NCI-H1930 (cell line): ENCODE results near the gene UTS2R.

Experiments used
- DNase-seq, 2 experiments: peaks; one replicate each; lab custom pipeline; 2025; lab: John Stamatoyannopoulos, UW

UTS2R gene

DNA sequence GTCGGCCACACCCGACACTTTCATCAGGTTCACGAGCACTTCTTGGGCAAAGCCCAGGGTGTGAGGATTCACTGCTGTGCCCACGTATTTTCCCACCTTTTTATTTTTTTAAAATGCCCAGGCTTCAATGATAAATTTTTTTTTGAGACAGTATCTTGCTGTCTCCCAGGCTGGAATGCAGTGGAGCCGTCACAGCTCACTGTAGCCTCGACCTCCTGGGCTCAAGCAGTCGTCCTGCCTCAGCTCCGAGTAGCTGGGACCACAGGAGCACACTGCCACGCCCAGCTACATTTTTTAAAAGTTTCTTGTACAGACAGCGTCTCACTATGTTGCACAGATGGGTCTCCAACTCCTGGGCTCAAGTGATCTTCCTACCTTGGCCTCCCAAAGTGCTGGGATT is 17.8 kb downstream of the UTS2R start:
- no peak for DNase-seq

DNA sequence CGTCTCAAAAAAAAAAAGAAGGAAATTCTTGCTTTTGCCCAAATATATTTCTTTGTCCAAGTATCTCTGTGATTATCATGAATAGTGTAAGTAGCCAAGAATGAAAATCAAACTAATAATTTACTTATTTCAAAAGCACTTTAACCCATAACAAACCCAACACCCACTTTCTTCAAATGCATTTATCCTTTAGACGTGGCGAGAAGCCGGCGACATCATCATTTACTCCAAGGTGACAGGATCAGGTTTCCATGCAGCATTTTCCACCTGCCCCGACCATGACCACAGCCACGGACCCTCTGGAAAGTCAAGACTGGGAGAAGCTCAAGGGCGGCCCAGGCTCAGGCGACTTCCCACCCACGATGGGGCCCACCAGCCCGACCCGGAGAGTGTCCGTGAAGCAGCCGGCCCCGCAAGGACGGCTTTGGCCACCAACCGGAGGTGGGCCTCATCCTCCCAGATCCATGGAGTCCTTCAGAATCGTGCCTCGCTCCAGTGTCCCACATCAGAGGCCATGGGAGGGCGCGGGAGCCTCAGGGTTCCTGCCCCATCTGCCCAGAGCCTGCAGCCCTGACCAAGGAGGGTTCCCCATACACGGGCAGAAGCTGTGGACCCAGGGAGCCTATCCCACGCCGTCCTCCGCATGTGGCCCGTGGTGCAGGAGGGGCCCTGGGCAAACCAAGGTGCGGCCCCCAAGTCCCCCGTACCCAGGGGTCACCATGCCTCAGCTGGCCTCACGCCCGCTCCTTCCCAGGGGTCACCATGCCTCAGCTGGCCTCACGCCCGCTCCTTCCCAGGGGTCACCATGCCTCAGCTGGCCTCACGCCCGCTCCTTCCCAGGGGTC is 18.7 kb downstream of the UTS2R start:
- DNase-seq, result no peak

DNA sequence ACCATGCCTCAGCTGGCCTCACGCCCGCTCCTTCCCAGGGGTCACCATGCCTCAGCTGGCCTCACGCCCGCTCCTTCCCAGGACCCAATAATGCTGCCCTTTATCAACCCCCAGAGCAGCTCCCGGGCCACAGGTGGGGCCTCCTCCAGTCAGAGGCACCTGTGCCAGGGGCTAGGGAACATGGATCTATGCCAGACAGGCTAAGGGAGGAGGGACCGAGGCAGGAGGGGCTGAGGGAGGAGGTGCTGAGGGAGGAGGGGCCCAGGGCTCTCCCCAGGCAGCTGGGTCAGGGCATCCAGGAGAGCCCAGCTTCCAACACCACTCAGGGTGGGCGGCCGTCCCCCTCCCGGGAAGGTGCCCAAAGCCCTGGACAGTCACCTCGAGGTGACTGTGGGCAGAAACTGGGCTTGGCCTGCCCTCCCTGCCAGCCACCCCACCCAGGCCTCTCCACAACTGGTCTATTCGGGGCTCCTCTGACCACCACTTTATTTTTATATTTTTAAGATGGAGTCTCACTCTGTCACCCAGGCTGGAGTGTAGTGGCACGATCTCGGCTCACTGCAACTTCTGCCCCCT is 19.4 kb downstream of the UTS2R start:
- no peak for DNase-seq

DNA sequence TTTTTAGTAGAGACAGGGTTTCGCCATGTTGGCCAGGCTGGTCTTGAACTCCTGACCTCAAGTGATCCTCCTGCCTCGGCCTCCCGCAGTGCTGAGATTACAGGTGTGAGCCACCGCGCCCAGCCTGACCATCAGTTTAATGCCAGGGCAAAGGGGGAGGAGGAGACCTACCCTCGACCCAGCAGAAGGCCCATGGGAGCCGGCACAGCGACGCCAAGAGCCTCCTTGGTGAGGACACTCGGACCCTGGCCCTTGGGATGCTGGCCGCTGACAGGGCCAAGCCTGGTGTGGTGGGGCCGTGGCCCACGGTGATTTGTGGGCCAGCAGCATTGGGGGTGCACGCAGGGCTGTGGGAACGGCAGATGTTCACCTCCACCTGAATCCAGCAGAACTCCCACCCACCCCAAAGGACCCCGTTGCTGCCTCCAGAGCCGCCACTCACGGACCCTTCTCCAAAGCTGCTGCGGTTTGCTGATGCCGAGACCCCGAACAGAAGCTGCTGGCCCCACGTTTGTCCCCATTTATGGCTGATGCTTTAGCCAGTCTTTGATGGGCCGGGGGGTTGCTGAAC is 20.0 kb downstream of the UTS2R start:
- DNase-seq, result no peak

DNA sequence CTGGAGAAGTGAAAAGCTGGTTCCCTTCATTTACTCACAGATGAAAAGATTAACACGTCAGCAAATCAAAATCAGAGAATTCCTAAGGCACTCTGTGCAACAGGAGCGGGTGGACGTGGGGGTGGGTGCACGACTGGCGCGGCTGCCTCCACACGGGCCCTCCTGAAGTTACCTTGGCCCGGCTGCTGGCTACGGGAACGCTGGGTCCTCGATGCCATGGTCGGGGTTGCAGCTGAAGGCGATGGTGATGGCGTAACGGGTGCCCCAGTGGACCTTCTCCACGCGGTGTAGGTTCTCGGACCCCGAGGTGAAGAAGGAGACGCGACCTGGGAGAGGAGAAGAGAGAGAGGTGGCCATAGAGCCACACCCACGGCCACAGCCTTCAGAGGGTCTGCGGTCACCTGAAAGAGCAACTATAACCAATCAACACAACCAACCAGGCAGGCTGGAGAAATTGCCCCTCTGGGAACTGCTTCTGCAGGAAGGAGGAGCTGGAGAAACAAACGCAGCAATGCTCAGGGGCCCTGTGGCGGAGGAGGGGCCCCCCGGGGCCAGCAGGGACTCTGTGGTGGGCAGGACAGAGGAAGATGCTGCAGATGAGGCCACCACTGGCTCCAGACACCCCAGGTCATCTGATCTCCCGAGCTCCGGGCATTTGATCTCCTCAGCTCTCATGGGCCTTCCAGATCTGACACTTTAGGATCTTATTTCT is 20.8 kb downstream of the UTS2R start:
- DNase-seq, result no peak

DNA sequence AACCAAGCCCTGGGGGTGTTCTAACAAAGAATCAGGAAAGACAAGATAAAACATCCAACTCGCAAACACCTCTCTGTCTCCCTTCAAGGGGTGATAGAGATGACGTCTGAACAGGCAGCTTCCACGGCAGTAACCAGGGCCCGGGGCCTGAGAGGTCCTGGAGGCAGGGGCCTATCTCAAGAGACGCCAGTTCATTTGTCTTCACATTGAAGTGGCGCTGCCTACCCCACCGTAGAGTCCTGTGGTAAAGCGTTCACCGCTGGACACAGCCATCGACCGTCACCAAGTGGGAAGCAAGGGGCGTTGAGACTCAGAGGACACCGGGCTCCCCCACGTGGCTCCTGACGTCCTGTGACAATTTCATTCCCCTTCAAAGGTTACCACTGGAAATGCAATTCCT is 21.4 kb downstream of the UTS2R start:
- DNase-seq, result no peak

DNA sequence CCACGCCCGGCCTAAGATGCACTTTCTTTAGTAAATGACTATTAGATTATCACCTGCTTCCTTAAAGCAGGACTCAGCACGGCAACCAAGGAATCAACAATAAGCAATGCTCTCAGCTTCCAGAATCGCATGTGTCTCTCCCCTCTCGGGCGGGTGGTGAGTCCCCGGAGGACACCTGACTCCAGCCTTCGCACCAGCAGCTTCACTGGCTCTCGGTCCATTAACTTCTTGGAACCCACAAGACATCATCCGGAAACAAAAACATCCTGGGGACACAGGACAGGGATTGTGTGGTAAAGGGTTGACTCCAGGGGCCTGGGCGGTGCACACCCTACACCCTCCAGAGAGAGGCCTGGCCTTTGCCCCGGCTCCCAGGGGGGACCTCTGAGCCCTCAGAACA is 22.7 kb downstream of the UTS2R start:
- DNase-seq, result no peak

DNA sequence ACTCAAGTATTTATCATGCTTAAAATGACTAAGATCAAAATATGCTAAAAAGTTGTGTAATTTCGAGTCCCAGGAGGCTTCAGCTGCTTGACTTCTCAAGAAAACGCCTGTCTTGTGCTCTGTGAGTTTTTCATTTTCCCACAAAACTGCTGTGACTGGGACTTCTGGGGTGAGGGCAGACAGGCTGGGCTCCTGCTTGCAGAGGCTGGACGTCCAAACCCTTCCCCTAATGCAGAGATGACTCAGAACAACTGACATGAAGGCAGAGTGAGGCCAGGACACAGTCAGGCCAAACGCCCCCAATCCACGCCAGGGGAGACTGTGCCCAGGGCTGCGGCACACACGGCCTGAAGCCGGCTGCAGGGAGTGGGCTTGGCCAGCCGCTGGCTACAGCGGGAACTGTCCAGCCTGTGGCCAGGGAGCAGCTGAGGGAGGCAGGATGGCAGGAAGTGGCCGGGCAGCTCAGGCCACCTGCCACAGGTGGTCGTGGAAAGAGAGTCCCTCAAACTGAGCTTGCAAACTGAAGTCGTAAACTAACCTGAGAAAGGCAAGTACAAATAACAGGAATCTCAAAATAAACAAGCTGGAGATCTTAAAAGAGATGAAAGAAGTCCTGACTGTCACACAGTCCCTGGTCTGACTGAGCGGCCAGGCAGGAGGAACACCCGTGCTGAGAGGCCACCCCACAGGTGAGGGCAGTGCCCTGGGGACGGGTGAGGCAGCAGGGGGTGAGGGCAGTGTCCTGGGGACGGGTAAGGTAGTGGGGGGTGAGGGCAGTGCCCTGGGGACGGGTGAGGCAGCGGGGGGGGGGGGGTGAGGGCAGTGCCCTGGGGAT is 25.3 kb downstream of the UTS2R start:
- DNase-seq, result no peak

DNA sequence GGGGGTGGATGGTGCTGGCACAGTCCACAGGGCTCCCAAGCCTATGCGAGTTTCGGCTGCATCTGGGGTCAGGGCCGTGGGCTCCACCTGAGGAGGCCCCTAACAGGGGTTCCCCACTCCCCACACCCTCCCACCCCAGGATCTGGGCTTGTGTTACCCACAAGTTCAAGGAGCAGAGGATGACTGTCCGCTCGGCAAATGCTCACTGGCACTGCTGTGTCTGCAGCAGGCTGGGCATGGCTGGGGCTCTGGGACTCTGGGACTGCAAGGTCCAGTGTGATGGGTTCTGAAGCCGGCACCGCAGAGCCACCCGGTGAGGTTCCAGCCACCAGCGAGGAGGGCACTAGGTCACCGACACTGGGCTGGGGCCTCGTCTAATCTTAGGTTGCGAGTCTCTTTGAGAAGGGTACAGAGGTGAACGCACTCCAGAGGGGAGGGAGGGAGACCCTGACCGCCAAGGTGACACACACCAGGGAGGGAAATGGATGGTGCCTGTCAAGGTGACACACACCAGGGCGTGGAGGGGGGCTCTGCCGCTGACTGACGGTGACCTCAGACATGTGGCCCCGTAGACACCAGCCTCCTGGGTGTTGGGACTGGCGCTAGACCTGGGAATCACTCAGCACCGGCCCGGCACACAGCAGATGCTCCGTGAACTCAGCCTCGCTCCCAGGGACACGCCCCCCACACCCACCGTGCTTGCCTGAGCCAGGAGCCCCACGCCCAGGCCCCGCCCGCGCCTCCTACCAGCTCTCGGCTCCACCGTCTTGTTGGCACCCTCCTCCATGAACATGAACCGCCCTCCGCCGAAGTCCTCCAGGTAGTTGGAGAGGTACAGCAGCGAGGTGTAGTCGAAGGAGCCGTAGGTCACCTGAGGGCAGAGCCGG is 26.1 kb downstream of the UTS2R start:
- no peak for DNase-seq

DNA sequence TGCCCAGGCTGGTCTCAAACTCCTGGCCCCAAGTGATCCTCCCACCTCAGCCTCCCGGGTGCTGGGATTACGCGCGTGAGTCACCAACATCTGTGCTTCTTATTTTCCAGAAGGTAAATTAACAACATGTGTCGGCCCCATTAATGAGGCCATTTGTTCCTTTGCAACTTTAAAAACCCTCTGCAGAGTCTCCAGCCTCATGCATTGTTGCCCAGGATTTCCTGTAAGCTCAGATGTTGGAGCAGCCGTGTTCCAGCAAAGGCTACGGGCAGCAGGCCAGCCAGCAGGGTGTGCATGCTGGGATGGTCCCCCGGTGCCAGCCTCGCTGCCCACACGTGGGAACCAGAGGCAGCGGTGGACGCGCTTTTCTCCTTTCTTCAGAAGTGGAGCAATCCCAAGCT is 27.5 kb downstream of the UTS2R start:
- no peak for DNase-seq

DNA sequence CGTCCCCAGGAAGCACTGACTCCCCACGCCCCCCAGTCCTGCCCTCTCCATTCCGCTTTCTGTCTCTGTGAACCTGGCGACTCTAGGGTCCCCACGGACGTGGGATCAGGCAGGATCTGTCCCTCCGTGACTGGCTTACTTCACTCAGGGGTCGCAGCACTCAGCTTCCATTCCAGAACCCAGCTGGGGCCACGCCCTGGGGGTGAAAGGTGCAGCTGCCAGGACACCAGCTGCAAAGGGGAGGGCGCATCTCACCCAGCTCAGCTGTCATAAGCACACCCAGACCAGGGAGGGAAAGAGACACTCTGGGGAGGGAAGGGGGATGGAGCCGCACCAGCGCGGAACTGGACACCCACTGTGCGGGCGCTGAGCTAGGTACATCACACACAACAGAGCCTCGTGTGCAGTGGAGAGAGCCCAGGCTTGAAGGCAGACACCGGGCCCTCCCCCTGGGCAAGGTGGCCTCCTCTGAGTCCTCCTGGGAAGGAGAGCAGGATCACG is 28.1 kb downstream of the UTS2R start:
- DNase-seq, result no peak

DNA sequence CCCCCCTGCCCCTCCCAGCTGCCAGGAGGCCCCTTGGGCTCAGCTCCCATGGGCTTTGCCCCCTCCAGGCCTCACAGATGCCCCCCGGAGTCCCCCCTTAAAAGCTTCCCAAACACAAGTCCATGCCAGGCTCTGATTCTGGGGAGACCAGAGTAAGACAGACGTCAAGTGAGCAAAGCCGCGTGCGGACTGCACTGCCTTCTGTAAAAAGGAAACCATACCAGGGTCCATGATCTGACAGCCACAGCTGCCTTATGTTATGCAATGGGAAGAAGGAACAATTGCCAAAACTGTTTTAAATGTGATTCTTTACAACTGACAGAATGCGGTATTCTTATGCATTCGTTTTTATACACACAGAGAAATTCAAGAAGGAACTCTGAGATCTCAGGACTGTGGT is 28.6 kb downstream of the UTS2R start:
- no peak for DNase-seq

DNA sequence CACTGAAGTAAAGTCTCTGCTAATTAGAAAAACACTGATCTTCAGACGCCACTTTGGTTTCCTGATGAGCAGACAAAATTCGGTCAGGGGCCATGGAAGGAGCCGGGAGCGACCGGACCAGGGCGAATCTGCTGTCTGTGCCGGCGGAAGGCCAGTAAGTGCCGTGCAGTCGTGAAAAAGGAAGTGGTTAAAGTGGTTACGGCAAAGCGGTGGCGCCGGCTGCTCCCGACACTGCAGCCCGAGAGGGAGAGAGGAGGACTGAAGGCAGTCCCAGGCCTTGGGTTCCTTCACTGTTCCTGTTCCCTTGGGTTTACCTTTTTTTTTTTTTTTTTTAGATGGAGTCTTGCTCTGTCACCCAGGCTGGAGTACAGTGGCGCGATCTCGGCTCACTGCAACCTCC is 29.3 kb downstream of the UTS2R start:
- no peak for DNase-seq

DNA sequence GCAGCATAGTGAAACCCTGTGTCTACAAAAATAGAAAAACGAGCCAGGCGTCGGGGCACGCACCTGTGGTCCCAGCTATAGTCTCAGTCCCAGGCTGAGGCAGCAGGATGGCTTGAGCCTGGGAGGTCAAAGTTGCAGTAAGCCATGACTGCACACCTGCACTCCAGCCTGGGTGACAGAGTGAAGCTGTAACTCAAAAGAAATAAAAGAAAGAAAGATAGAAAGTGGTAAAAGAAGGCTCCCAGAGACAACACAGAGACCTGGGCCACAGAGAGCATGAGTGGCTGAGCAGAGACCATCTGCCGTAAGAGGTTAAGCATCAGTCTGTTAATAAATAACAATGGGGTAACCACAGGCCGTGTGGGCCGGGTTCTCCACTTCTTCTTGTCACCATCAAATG is 31.3 kb downstream of the UTS2R start:
- DNase-seq, result no peak

DNA sequence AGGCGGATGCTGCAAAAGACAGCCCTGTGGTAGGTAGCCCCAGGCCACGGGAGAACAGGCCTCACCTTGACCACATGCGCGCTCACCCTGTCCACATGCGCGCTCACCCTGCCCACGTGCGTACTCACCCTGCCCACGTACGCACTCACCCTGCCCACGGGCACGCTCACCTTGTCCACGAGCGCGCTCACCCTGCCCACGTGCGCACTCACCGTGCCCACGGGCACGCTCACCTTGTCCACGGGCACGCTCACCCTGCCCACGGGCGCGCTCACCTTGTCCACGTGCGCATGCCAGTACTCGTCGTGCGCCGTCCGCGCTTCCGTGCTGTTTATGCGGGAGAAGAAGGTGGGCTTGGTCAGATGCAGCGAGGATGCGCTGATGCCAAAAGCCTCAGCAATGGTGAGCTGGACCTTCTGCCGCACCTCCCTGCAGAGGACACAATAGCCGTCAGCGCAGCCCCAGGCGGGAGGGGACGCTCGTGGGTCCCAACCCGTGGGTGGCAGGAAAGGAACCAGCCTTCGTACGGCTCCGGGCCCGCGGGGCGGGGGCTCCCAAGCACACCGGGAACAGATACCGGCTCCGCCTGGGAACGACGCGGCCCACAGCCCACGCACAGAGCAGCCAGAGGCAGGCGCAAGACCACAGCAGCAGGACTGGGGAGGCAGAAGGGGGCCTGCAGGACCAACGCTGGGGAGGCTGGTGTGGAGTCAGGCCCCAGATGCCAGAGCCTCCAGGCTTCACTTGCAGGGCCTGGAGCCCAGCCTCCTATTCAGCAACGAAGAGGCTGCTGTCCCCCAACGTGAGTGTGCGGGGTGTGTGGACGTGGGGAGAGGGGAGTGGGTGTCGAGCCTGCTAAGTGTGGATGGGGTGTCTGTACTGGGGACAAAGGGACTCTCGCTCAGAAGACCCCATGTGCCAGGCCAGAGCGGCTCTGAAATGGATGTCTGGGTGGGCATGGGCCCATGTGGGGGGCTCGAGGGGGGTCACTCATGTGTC is 32.4 kb downstream of the UTS2R start:
- no peak for DNase-seq

DNA sequence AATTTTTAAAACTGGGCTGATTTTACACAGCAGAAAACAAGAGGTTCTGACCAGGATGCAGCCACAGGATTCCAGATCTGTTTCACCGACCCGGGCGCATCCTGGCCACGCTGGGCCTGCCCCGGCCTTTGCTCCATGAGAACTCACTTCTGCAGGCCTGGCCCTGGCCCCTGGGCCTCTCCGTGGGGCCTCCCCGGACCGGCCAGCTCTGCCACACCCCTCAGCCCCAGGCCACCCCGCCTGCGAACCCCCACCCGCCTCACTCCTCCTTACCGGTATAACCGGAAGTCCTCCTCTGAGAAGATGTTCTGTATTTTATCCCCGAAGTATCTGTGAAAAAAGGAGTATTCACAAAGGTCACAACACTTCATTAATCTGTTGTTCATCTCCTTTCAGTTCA is 33.5 kb downstream of the UTS2R start:
- no peak for DNase-seq

DNA sequence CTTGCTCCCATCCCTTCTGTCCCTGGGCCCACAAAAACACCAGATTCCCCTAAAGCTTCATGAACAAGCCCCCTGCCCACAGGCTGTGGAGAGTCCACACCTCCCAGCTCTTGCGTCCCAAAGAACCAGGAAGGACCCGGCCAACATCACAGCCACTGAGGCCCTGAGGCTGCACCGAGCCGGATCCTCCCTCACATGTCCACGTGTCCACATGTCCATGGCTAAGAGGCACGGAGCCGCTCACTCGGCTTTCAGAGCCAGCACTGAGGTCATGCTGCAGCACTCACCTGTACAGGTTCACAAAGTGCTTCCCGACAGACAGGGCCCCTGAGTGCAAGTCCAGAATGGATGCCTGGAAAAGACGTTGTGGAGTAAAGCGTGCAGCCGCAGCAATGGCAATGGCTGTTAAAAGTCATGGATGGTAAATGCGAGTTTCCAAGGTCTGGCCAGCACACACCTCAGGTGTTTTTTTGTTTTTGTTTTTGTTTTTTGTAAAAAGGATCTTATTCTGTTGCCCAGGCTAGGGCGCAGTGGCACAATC is 34.6 kb downstream of the UTS2R start:
- DNase-seq, result no peak

DNA sequence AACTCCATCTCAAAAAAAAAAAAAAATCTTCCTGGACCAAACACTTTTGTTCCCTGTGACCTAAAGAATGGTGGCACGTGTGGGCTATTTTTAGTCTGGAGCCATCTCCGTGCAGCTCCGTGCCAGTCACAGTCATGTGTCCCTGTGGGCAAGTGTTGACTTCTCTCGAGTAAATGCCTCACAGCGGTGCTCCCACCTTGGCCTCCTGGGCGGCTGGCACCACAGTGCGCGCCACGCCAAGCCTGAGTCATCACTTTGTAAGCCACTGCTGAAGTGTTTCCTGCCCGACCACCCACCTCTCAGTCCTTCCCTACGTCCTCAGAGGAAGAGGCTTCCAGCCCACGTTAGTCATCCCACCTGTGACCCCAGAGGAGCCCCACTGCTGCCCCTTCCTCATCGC is 35.7 kb downstream of the UTS2R start:
- no peak for DNase-seq

DNA sequence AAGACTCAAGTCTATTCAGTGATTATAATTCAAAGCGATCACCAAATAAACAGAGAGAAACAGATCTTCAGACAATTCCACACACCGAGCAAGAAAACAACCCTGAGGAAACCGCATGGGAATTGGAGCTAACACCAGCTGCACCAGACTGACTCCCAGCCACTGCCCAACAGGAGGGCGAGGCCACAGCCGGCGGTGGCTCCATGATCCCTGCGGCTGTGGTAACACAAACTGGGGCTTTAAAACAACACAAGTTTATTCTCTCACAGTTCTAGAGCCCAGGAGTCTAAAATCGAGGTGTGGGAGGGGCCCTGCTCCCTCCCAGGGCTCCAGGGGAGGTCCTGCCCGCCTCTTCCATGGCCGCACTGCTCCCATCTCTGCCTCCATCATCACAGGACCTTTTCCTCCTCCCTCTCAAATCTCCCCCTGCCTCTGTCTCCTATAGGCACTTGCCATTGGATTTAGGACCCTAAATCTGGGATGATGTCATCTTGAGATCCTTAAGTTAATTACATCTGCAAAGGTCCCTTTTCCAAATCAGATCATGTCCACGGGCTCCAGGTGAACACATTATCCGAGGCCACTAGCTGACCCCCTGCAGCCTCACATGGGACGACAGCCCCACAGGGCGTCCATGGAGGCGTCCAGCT is 36.8 kb downstream of the UTS2R start:
- no peak for DNase-seq
